SIG-M5 (cell line): ENCODE results near the gene CHSY1.

Experiments used
- DNase-seq: peaks from one replicate; lab custom pipeline; 2025; lab: John Stamatoyannopoulos, UW

Gene CHSY1

GRCh38 chr15:101151288-101151687 lies 100.6 kb downstream of the CHSY1 start:
- DNase-seq = no peak

- DNase-seq = no peak
Observed at GRCh38 chr15:101150723-101151040, 101.2 kb downstream of the CHSY1 start.

GRCh38 chr15:101149864-101150722 lies 101.8 kb downstream of the CHSY1 start:
- DNase-seq = no peak

GRCh38 chr15:101148881-101149664 lies 102.8 kb downstream of the CHSY1 start:
- DNase-seq = no peak

- DNase-seq = no peak
Observed at GRCh38 chr15:101148166-101148880, 103.5 kb downstream of the CHSY1 start.

- no peak for DNase-seq
Observed at GRCh38 chr15:101147181-101147580, 104.7 kb downstream of the CHSY1 start.

GRCh38 chr15:101146118-101146702 lies 105.6 kb downstream of the CHSY1 start:
- DNase-seq = no peak

GRCh38 chr15:101145362-101145761 lies 106.5 kb downstream of the CHSY1 start:
- DNase-seq = no peak

- no peak for DNase-seq
Observed at GRCh38 chr15:101143321-101143720, 108.5 kb downstream of the CHSY1 start.

GRCh38 chr15:101142711-101143110 lies 109.1 kb downstream of the CHSY1 start:
- no peak for DNase-seq

GRCh38 chr15:101141926-101142527 lies 109.8 kb downstream of the CHSY1 start:
- no peak for DNase-seq

- no peak for DNase-seq
Observed at GRCh38 chr15:101140697-101141065, 111.2 kb downstream of the CHSY1 start.

- DNase-seq = no peak
Observed at GRCh38 chr15:101139986-101140696, 111.7 kb downstream of the CHSY1 start.

- no peak for DNase-seq
Observed at GRCh38 chr15:101138913-101139880, 112.7 kb downstream of the CHSY1 start.

GRCh38 chr15:101138086-101138660 lies 113.7 kb downstream of the CHSY1 start:
- no peak for DNase-seq

GRCh38 chr15:101137312-101137940 lies 114.4 kb downstream of the CHSY1 start:
- no peak for DNase-seq

GRCh38 chr15:101136381-101137268 lies 115.2 kb downstream of the CHSY1 start:
- no peak for DNase-seq

GRCh38 chr15:101135532-101136166 lies 116.2 kb downstream of the CHSY1 start:
- DNase-seq = no peak
